GM20000 (cell line): Measurements from ENCODE around the gene NUMBL.

Experiments used
- DNase-seq: peaks from one replicate; pipeline ENCODE4 v3.0.0; 2012; ENCODE audit warnings: low spot score
- TF ChIP-seq, protein P1 (sequence below): IDR thresholded peaks from 2 replicates; pipeline ENCODE4 v1.5.1; 2012; ENCODE audit warnings: mild to moderate bottlenecking, control low read depth; ENCODE audit errors: extremely low read depth, missing control alignments

NUMBL gene

DNA sequence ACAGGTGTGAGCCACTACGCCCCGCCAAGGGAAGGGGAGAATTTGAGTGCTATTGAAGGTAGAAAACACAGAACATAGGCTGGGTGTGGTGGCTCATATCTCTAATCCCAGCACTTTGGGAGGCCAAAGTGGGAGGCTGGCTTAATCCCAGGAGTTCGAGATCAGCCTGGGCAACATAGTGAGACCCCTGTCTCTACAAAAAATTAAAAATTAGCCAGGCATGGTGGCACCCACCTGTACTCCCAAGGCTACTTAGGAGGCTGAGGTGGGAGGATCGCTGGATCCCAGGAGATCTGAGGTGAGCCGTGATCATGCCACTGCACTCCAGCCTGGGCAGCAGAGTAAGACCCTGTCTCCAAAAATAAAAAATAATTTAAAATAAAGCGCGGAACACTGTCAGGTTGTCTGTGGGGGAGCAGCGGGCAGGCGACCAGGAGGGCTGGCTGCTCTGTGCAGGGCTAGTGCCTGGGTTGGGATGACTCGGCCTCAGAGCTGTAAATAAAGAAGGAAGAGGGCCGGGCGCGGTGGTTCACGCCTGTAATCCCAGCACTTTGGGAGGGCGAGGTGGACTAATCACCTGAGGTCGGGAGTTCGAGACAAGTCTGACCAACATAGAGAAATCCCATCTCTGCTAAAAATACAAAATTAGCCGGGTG, 48.3 kb downstream of the NUMBL start:
- TF ChIP-seq, protein P1, sequence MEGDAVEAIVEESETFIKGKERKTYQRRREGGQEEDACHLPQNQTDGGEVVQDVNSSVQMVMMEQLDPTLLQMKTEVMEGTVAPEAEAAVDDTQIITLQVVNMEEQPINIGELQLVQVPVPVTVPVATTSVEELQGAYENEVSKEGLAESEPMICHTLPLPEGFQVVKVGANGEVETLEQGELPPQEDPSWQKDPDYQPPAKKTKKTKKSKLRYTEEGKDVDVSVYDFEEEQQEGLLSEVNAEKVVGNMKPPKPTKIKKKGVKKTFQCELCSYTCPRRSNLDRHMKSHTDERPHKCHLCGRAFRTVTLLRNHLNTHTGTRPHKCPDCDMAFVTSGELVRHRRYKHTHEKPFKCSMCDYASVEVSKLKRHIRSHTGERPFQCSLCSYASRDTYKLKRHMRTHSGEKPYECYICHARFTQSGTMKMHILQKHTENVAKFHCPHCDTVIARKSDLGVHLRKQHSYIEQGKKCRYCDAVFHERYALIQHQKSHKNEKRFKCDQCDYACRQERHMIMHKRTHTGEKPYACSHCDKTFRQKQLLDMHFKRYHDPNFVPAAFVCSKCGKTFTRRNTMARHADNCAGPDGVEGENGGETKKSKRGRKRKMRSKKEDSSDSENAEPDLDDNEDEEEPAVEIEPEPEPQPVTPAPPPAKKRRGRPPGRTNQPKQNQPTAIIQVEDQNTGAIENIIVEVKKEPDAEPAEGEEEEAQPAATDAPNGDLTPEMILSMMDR, result no peak

DNA sequence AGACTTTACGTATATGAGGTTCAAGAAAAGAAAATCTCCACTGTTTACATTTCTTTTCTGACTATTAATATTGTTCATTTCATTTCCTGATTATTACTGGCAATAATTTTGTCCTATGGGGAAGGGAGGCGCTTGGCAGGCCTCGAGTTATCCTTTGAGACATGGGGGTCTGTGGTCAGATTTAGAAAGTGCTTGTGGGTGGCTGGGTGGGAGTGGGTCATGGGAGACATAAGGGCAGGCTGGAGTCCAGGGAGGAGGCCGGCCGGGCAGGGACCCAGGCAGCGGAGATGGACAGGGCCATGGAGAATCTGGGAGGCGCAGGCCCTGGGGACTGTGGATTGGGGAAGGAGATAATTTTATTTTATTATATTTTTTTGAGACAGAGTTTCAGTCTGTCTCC, 49.2 kb downstream of the NUMBL start:
- TF ChIP-seq, protein P1, result no peak
- no peak for DNase-seq

More for the DNA sequence above, 48.3 kb downstream of the NUMBL start:
- no peak for DNase-seq

DNA sequence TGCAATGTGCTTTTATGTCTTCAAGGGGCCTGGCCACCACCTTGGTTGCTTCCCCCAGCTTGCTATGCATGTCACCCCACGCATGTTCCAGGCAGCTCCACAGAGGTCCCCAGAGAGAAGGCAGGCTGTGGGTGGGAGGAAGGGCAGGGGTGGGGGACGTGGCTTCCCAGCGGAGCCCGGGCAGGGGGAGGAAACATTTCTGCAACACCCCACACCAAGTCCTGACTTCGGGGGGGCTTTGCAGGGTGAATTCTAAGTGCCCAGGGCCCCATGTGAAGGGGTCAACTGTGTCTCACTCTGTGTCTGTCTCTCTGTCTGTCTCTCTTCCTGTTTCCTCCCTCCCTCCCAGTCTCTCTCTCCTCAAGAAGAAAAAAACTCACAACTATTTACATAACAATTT, 49.7 kb downstream of the NUMBL start:
- TF ChIP-seq, protein P1, result no peak
- peak; percentile 31 for DNase-seq

DNA sequence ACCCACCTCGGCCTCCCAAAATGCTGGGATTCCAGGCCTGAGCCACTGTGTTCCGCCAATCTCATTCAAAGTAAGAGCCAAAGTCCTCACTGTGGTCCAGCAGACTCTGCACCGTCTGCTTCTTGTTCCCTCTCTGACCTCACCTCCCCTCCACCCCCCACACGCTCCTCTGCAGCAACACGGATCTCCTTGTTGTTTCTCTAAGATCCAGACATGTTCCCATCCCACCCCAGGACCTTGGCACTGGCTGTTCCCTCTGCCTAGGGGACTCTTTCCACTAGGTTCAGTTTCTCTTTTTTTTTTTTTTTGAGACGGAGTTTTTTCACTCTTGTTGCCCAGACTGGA, 50.8 kb downstream of the NUMBL start:
- TF ChIP-seq, protein P1, result no peak
- peak; percentile 10 for DNase-seq

DNA sequence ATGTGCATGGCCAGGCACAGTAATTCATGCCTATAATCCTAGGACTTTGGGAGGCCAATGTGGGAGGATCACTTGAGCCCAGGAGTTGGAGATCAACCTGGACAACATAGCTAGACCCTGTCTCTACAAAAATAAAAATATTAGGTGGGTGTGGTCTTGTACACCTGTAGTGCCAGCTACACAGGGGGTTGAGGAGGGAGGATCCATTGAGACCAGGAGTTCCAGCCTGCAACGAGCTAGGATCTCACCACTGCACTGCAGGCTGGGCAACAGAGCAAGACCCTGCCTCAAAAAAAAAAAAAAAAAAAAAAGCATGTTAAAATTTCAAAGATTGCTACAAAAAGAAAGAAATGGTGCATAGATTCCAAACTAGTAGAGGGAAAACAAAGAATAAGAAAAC, 52.1 kb downstream of the NUMBL start:
- DNase-seq, result no peak
- TF ChIP-seq, protein P1, result no peak

DNA sequence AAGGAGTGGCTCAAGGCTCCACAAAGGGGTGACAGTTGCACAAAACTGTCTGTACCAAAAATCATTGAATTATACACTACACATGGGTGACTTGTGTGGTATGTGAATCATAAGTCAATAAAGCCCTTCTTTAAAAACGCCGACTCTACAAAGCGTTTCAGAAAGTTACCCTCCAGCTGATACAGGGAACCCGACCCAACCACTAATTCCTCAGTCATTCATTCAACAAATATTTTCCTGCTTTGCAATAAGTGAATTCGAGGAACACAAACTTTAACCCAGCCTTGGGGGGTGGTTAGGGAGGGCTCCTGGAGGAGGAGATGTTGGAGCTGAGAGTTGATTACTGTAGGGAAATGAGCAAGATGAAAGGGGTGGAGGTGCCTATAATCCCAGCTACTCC, 57.2 kb downstream of the NUMBL start:
- TF ChIP-seq, protein P1, result no peak
- peak; percentile 21 for DNase-seq

DNA sequence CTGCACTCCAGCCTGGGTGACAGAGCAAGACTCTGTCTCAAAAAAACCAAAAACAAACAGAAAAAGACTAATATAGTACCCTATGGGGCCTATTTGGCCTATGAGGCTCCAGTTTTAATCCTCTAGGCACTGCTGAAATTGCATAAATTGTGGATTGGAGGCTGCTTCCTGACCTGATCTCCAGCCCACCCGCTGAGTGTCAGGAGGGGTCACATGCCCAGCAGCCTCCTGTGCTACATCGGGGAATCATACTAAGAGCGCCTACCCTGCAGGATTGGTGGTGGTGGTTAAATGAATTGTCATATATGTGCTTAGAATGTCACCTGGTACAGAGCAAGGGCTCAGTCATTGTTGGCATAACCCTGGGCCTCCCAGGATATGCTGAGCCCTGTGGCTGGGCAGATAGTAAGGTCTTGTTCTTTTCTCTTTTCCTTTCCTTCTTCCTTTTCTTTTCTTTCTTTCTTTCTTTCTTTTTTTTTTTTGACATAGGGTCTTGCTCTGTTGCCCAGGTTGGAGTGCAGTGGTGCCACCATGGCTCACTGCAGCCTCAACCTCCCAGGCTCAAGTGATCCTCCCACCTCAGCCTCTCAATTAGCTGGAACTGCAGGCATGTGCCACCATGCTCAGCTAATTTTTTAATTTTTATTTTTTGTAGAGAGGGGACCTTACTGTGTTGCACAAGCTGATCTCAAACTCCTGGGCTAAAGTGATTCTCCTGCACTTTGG, 58.0 kb downstream of the NUMBL start:
- TF ChIP-seq, protein P1, result no peak
- no peak for DNase-seq
